Parathyroid adenoma (tissue), 2 donors: ENCODE measurements around the gene TBX4.

Experiments used
- H2AFZ ChIP-seq: fragments of 300-600 bp; sonication (generic); one replicate; pipeline ENCODE4 v1.7.0; 2017; ENCODE audit warnings: antibody characterized with exemption, mild to moderate bottlenecking
- H3K27ac ChIP-seq: fragments of 300-600 bp; sonication (generic); one replicate; pipeline ENCODE4 v1.7.0; 2017
- H3K27me3 ChIP-seq: fragments of 300-600 bp; sonication (generic); one replicate; pipeline ENCODE4 v1.7.0; 2017; ENCODE audit warnings: low read length; ENCODE audit not compliant: control insufficient read depth, insufficient read depth
- H3K36me3 ChIP-seq: fragments of 300-600 bp; sonication (generic); one replicate; pipeline ENCODE4 v1.7.0; 2017; ENCODE audit warnings: low read length; ENCODE audit not compliant: control insufficient read depth, insufficient read depth
- H3K4me1 ChIP-seq: fragments of 300-600 bp; sonication (generic); one replicate; pipeline ENCODE4 v1.7.0; 2017; ENCODE audit warnings: control low read depth
- H3K4me2 ChIP-seq: fragments of 300-600 bp; sonication (generic); one replicate; pipeline ENCODE4 v1.7.0; 2017; ENCODE audit warnings: low read length
- H3K4me3 ChIP-seq: fragments of 300-600 bp; sonication (generic); one replicate; pipeline ENCODE4 v1.7.0; 2017; ENCODE audit warnings: low read depth, low read length
- H3K79me2 ChIP-seq: fragments of 300-600 bp; sonication (generic); one replicate; pipeline ENCODE4 v1.7.0; 2017; ENCODE audit warnings: control low read depth
- H3K9ac ChIP-seq: fragments of 300-600 bp; sonication (generic); one replicate; pipeline ENCODE4 v1.7.0; 2017; ENCODE audit warnings: mild to moderate bottlenecking
- H3K9me3 ChIP-seq: fragments of 300-600 bp; sonication (generic); one replicate; pipeline ENCODE4 v1.7.0; 2017; ENCODE audit warnings: low read length; ENCODE audit not compliant: control insufficient read depth
- TF ChIP-seq, protein P1 (sequence below): fragments of 300-600 bp; sonication (generic); IDR thresholded peaks from one replicate; pipeline ENCODE4 v1.7.0; 2017; ENCODE audit warnings: antibody characterized with exemption, mild to moderate bottlenecking
- donor health status: primary hyperparathyroidism.

Gene TBX4

GRCh38 chr17:61459939-61460718 lies 7.9 kb downstream of the TBX4 start:
- Histone ChIP-seq H3K9ac (no peak overlapping the region), H3K27me3 (peaks cover 23% of the 10 kb centered on the region), H3K36me3 (no peaks in the 10 kb centered on the region), H3K4me3 (no peak overlapping the region), H2AFZ (no peak overlapping the region), H3K4me2 (no peak overlapping the region), H3K4me1 (no peaks in the 10 kb centered on the region), H3K9me3 (no peaks in the 10 kb centered on the region), H3K27ac (no peak overlapping the region), H3K79me2 (no peaks in the 10 kb centered on the region)
- TF ChIP-seq, protein P1, sequence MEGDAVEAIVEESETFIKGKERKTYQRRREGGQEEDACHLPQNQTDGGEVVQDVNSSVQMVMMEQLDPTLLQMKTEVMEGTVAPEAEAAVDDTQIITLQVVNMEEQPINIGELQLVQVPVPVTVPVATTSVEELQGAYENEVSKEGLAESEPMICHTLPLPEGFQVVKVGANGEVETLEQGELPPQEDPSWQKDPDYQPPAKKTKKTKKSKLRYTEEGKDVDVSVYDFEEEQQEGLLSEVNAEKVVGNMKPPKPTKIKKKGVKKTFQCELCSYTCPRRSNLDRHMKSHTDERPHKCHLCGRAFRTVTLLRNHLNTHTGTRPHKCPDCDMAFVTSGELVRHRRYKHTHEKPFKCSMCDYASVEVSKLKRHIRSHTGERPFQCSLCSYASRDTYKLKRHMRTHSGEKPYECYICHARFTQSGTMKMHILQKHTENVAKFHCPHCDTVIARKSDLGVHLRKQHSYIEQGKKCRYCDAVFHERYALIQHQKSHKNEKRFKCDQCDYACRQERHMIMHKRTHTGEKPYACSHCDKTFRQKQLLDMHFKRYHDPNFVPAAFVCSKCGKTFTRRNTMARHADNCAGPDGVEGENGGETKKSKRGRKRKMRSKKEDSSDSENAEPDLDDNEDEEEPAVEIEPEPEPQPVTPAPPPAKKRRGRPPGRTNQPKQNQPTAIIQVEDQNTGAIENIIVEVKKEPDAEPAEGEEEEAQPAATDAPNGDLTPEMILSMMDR: no peak

- H3K9ac ChIP-seq: no peak overlapping the region
- no peaks in the 10 kb centered on the region for H3K4me1 ChIP-seq
- TF ChIP-seq, protein P1: no peak
- no peaks in the 10 kb centered on the region for H3K9me3 ChIP-seq
- no peak overlapping the region for H2AFZ ChIP-seq
- no peak overlapping the region for H3K4me3 ChIP-seq
- no peaks in the 10 kb centered on the region for H3K79me2 ChIP-seq
- H3K27ac ChIP-seq: no peak overlapping the region
- peaks cover 16% of the 10 kb centered on the region for H3K27me3 ChIP-seq
- no peaks in the 10 kb centered on the region for H3K36me3 ChIP-seq
- H3K4me2 ChIP-seq: no peak overlapping the region
Measured at GRCh38 chr17:61460796-61461585, 8.8 kb downstream of the TBX4 start.

DNA sequence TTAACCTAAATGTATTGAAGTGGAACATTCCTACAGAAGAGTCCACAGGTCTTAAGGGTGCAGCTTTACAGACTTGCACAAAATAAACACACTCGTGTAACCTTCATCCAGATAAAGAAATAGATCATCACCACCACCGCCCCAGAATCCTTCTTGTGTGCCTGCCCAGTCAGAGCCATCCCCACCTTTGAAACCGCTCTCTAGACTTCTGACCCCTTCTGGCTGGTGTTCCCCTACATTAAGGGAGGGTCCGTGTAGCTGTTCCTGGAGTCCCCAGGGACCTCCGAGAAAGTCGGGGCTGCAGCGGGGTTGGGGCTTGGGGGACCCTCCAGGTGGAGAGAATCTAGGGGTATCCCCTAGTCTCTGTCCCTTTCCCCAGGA lies 9.4 kb downstream of the TBX4 start:
- TF ChIP-seq, protein P1: no peak
- Histone ChIP-seq H2AFZ (no peak overlapping the region), H3K79me2 (no peaks in the 10 kb centered on the region), H3K9me3 (no peaks in the 10 kb centered on the region), H3K9ac (no peak overlapping the region), H3K4me2 (peak overlapping the region; percentile 27), H3K4me3 (no peak overlapping the region), H3K4me1 (no peaks in the 10 kb centered on the region), H3K27ac (no peak overlapping the region), H3K36me3 (no peaks in the 10 kb centered on the region), H3K27me3 (peaks cover 13% of the 10 kb centered on the region)

- Histone ChIP-seq H3K4me2 (peak overlapping the region; percentile 27), H3K36me3 (no peaks in the 10 kb centered on the region), H3K27ac (no peak overlapping the region), H3K9me3 (no peaks in the 10 kb centered on the region), H2AFZ (peak overlapping the region; percentile 16), H3K4me1 (no peaks in the 10 kb centered on the region), H3K79me2 (no peaks in the 10 kb centered on the region), H3K27me3 (peaks cover 7% of the 10 kb centered on the region), H3K4me3 (no peak overlapping the region), H3K9ac (no peak overlapping the region)
- TF ChIP-seq, protein P1: no peak
Measured at GRCh38 chr17:61461967-61462718, 9.9 kb downstream of the TBX4 start.
